Measurements from ENCODE around the gene PRND. TPM values are rescaled to one million over a fixed set of nuclear protein-coding genes. Genes with fewer than 3 reads are reported as not detected.

PRND gene
- not detected in 3 replicates for total RNA-seq
- long read RNA-seq = 0 reads

GRCh38 chr20:4721719-4722118 lies at the start of gene PRND:
Gene PRND, plus strand, starts transcription at chr20:4721909. Its CDS starts 2,643 bp downstream, at chr20:4724552.
- Mint-ChIP-seq H3K9me3 (ENCODE audit: low read depth) (no peaks in the 10 kb centered on the region), H3K4me3 (ENCODE audit: unreplicated experiment) (no peak within 1 kb of the TSS), H3K4me1 (ENCODE audit: low read depth) (peaks cover 7% of the 10 kb centered on the region), H3K36me3 (ENCODE audit: low read depth) (no peaks in the 10 kb centered on the region), H3K27ac (ENCODE audit: unreplicated experiment) (no peak within 1 kb of the TSS), H3K27me3 (ENCODE audit: low read depth) (peaks cover 16% of the 10 kb centered on the region)
- no peak for TF ChIP-seq CTCF (IDR thresholded peaks at IDR 0.05)
- DNase-seq (ENCODE audit: low spot score) = no peak

GRCh38 chr20:4672948-4673347 lies 48.8 kb upstream of the PRND start:
- Mint-ChIP-seq H3K27ac (ENCODE audit: unreplicated experiment) (no peak overlapping the region), H3K9me3 (ENCODE audit: low read depth) (no peaks in the 10 kb centered on the region), H3K36me3 (ENCODE audit: low read depth) (no peaks in the 10 kb centered on the region), H3K4me1 (ENCODE audit: low read depth) (no peaks in the 10 kb centered on the region), H3K4me3 (ENCODE audit: unreplicated experiment) (no peak overlapping the region), H3K27me3 (ENCODE audit: low read depth) (peaks cover 25% of the 10 kb centered on the region)
- no peak for TF ChIP-seq CTCF (IDR thresholded peaks at IDR 0.05)
- no peak for DNase-seq (ENCODE audit: low spot score)

- no peak for TF ChIP-seq CTCF (IDR thresholded peaks at IDR 0.05)
- H3K27ac Mint-ChIP-seq (ENCODE audit: unreplicated experiment) = no peak overlapping the region
- H3K4me3 Mint-ChIP-seq (ENCODE audit: unreplicated experiment) = no peak overlapping the region
- H3K27me3 Mint-ChIP-seq (ENCODE audit: low read depth) = peaks cover 28% of the 10 kb centered on the region
- no peaks in the 10 kb centered on the region for H3K4me1 Mint-ChIP-seq (ENCODE audit: low read depth)
- DNase-seq (ENCODE audit: low spot score) = no peak
- H3K9me3 Mint-ChIP-seq (ENCODE audit: low read depth) = no peaks in the 10 kb centered on the region
- no peaks in the 10 kb centered on the region for H3K36me3 Mint-ChIP-seq (ENCODE audit: low read depth)
Measured at GRCh38 chr20:4673371-4674001, 48.2 kb upstream of the PRND start.

GRCh38 chr20:4674672-4675071 lies 47.0 kb upstream of the PRND start:
- H3K9me3 Mint-ChIP-seq (ENCODE audit: low read depth) = no peaks in the 10 kb centered on the region
- H3K27me3 Mint-ChIP-seq (ENCODE audit: low read depth) = peaks cover 28% of the 10 kb centered on the region
- no peak overlapping the region for H3K27ac Mint-ChIP-seq (ENCODE audit: unreplicated experiment)
- H3K4me1 Mint-ChIP-seq (ENCODE audit: low read depth) = no peaks in the 10 kb centered on the region
- TF ChIP-seq CTCF (IDR thresholded peaks at IDR 0.05) = no peak
- no peaks in the 10 kb centered on the region for H3K36me3 Mint-ChIP-seq (ENCODE audit: low read depth)
- DNase-seq (ENCODE audit: low spot score) = no peak
- no peak overlapping the region for H3K4me3 Mint-ChIP-seq (ENCODE audit: unreplicated experiment)

GRCh38 chr20:4677846-4678245 lies 43.9 kb upstream of the PRND start:
- no peaks in the 10 kb centered on the region for H3K36me3 Mint-ChIP-seq (ENCODE audit: low read depth)
- no peaks in the 10 kb centered on the region for H3K4me1 Mint-ChIP-seq (ENCODE audit: low read depth)
- peaks cover 29% of the 10 kb centered on the region for H3K27me3 Mint-ChIP-seq (ENCODE audit: low read depth)
- TF ChIP-seq CTCF (IDR thresholded peaks at IDR 0.05) = no peak
- no peak overlapping the region for H3K4me3 Mint-ChIP-seq (ENCODE audit: unreplicated experiment)
- no peak for DNase-seq (ENCODE audit: low spot score)
- H3K9me3 Mint-ChIP-seq (ENCODE audit: low read depth) = no peaks in the 10 kb centered on the region
- H3K27ac Mint-ChIP-seq (ENCODE audit: unreplicated experiment) = no peak overlapping the region

Measured in chondrocyte (in vitro differentiated cells).